HepG2 (cell line): ENCODE measurements around the gene DDR2.

Experiments used
- ATF1 ChIP-seq: IDR thresholded peaks from 2 replicates; pipeline ENCODE4 v1.6.1; 2016; ENCODE audit warnings: mild to moderate bottlenecking, control low read depth
- ATF3 ChIP-seq: sonication (generic); formaldehyde crosslinking; IDR thresholded peaks from 2 replicates; pipeline ENCODE4 v1.4.0; 2020; ENCODE audit warnings: missing genetic modification reagents
- MAFG ChIP-seq: sonication (generic); formaldehyde crosslinking; IDR thresholded peaks from 2 replicates; pipeline ENCODE4 v1.5.1; 2020; ENCODE audit warnings: mild to moderate bottlenecking, missing genetic modification reagents
- SETDB1 ChIP-seq: sonication (generic); formaldehyde crosslinking; IDR thresholded peaks from 2 replicates; pipeline ENCODE4 v1.5.1; 2020; ENCODE audit warnings: missing genetic modification reagents, mild to moderate bottlenecking, borderline replicate concordance
- ZNF121 ChIP-seq: sonication (generic); formaldehyde crosslinking; IDR thresholded peaks from 2 replicates; pipeline ENCODE4 v1.5.0; 2020; ENCODE audit warnings: mild to moderate bottlenecking, missing genetic modification reagents

- TF ChIP-seq MAFG (CRISPR knock-in tag): no peak
- TF ChIP-seq ATF3: no peak
- TF ChIP-seq SETDB1 (CRISPR knock-in tag): no peak
- no peak for TF ChIP-seq ATF1
- no peak for TF ChIP-seq ZNF121
Observed at GRCh38 chr1:162721471-162721870, 89.2 kb downstream of the DDR2 start.
